ENCODE measurements around the gene TAAR2.

DNA sequence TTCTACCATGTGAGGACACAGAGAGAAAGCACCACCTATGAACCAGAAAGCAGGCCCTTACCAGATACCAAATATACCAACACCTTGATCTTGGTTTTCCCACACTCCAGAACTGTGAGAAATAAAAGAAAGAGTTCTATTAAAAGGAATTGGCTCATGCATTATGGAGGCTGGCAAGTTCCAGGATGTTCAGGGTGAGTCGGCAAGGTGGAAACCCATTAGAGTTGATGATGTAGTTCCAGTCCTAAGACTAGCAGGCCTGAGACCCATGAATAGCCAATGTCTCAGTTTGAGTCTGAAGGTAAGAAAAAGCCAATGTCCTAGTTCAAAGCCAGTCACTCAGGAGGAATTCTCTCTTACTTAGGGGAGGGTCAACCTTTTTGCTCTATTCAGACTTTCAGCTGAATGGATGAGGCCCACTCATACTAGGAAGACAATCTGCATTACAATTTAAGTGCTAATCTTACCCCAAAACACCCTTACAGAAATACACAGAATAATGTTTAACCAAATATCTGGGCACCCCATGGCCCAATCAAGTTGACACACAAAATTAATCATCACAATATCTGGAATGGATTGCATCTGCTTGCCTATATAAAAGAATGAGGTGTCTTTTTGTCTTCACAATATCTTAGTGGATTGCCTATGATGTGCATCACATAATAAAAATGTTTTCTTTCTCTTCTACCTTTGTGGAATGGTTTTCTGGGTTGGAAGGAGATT is 40.4 kb upstream of the TAAR2 start:
- no peak for TF ChIP-seq EP300 (IDR thresholded peaks at IDR 0.05)
- TF ChIP-seq, protein P1, sequence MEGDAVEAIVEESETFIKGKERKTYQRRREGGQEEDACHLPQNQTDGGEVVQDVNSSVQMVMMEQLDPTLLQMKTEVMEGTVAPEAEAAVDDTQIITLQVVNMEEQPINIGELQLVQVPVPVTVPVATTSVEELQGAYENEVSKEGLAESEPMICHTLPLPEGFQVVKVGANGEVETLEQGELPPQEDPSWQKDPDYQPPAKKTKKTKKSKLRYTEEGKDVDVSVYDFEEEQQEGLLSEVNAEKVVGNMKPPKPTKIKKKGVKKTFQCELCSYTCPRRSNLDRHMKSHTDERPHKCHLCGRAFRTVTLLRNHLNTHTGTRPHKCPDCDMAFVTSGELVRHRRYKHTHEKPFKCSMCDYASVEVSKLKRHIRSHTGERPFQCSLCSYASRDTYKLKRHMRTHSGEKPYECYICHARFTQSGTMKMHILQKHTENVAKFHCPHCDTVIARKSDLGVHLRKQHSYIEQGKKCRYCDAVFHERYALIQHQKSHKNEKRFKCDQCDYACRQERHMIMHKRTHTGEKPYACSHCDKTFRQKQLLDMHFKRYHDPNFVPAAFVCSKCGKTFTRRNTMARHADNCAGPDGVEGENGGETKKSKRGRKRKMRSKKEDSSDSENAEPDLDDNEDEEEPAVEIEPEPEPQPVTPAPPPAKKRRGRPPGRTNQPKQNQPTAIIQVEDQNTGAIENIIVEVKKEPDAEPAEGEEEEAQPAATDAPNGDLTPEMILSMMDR (IDR thresholded peaks at IDR 0.05), result no peak
- no peak for TF ChIP-seq POLR2AphosphoS5 (IDR thresholded peaks at IDR 0.05)
- no peak for TF ChIP-seq POLR2A (IDR thresholded peaks at IDR 0.05)

Measured in gastroesophageal sphincter (tissue), 3 donors.